Endothelial cell of umbilical vein (primary cell): ENCODE data around the gene PDHX. TPM values are rescaled to one million over a fixed set of nuclear protein-coding genes. Genes with fewer than 3 reads are reported as not detected.

Source experiments
- BruUV-seq: library from RNA; stranded (reverse); fragments of 400-500 nt; replicated peaks from 2 replicates; lab custom pipeline; 2021; lab: Mats Ljungman, UMichigan
- CTCF ChIA-PET: fragments of 300-600, 350-600 bp; sonication (Branson Sonifier 250); formaldehyde crosslinking; loops from one replicate; lab custom pipeline; 2021; ENCODE audit warnings: antibody characterized with exemption, inconsistent platforms; lab: Charles Lee
- POLR2A ChIA-PET: fragments of 300-600, 350-600 bp; sonication (Branson Sonifier 250); formaldehyde crosslinking; loops from one replicate; lab custom pipeline; 2021; ENCODE audit warnings: antibody characterized with exemption, inconsistent platforms; lab: Charles Lee
- DNase-seq: peaks from one replicate; pipeline ENCODE4 v3.0.0-alpha.2; 2011; ENCODE audit warnings: low read depth, low spot score
- FAIRE-seq: peaks from 2 replicates; lab custom pipeline; 2011; peaks lifted over from hg19 to GRCh38; lab: Jason Lieb, UNC
- H2AFZ ChIP-seq: 2 replicates; pipeline ENCODE4 v1.6.0; 2012; ENCODE audit warnings: low read depth, low read length, control low read depth, inconsistent platforms
- H3K27ac ChIP-seq: 2 replicates; pipeline ENCODE4 v1.5.1; 2011; ENCODE audit warnings: low read depth, mild to moderate bottlenecking, control low read depth, low read length, moderate library complexity; ENCODE audit not compliant: insufficient read depth
- H3K27me3 ChIP-seq, 2 experiments: 2 replicates each; pipeline versions ENCODE4 v1.6.0 to v1.6.1; 2011; ENCODE audit warnings: low read length in 2 of 2, mixed read lengths in 1 of 2; ENCODE audit not compliant: control insufficient read depth in 2 of 2, insufficient read depth in 2 of 2
- H3K36me3 ChIP-seq, 2 experiments: 2 replicates in 1 of 2; 3 replicates in 1 of 2; pipeline ENCODE4 v1.5.1; 2011; ENCODE audit warnings: low read length in 2 of 2, mild to moderate bottlenecking in 1 of 2, moderate library complexity in 1 of 2; ENCODE audit not compliant: control insufficient read depth in 2 of 2, insufficient read depth in 2 of 2; ENCODE audit errors: extremely low read depth in 1 of 2
- H3K4me1 ChIP-seq: 3 replicates; pipeline ENCODE4 v1.5.1; 2011; ENCODE audit warnings: mild to moderate bottlenecking, low read length; ENCODE audit not compliant: control insufficient read depth, insufficient read depth; ENCODE audit errors: extremely low read depth
- H3K4me2 ChIP-seq: 2 replicates; pipeline ENCODE4 v1.6.1; 2011; ENCODE audit warnings: low read length, control low read depth, mixed read lengths; ENCODE audit not compliant: insufficient read depth
- H3K4me3 ChIP-seq, 3 experiments: fragments of 200-600 bp in 1 of 3; sonication (generic), shearing (Covaris generic) in 1 of 3; replicated peaks in 1 of 3; 2 replicates each; pipeline ENCODE4 v1.5.1; 2011 to 2016; ENCODE audit warnings: control low read depth in 3 of 3, low read length in 3 of 3, mild to moderate bottlenecking in 2 of 3, inconsistent platforms in 1 of 3, low read depth in 1 of 3, moderate library complexity in 1 of 3; ENCODE audit not compliant: insufficient read depth in 1 of 3
- H3K79me2 ChIP-seq: 2 replicates; pipeline ENCODE4 v1.6.0; 2012; ENCODE audit warnings: low read length, inconsistent platforms; ENCODE audit not compliant: control insufficient read depth, insufficient read depth
- H3K9ac ChIP-seq: replicated peaks from 2 replicates; pipeline ENCODE3; 2011; ENCODE audit warnings: low read length, control low read depth; ENCODE audit not compliant: insufficient read depth; ENCODE audit errors: extremely low read depth
- H3K9me1 ChIP-seq: replicated peaks from 3 replicates; pipeline ENCODE4 v1.6.0; 2011; ENCODE audit warnings: mild to moderate bottlenecking, low read length; ENCODE audit not compliant: control insufficient read depth, insufficient read depth; ENCODE audit errors: extremely low read depth
- H3K9me3 ChIP-seq: replicated peaks from 2 replicates; pipeline ENCODE4 v1.5.1; 2012; ENCODE audit warnings: low read length, inconsistent platforms; ENCODE audit not compliant: control insufficient read depth, insufficient read depth
- H4K20me1 ChIP-seq: replicated peaks from 2 replicates; pipeline ENCODE3; 2011; ENCODE audit warnings: mild to moderate bottlenecking, low read length; ENCODE audit not compliant: control insufficient read depth, insufficient read depth; ENCODE audit errors: extremely low read depth
- CTCF ChIP-seq, 2 donors: IDR thresholded peaks; 1 replicate in 1 of 2; 2 replicates in 1 of 2; pipeline ENCODE4 v1.5.1; 2011; ENCODE audit warnings: low read length in 2 of 2, mild to moderate bottlenecking in 2 of 2, moderate library complexity in 2 of 2, control low read depth in 1 of 2, inconsistent platforms in 1 of 2, low read depth in 1 of 2; ENCODE audit not compliant: insufficient read depth in 1 of 2; ENCODE audit errors: extremely low read depth in 1 of 2
- EZH2 ChIP-seq: IDR thresholded peaks from 2 replicates; pipeline ENCODE4 v1.6.1; 2012; ENCODE audit warnings: borderline replicate concordance, low read depth, mild to moderate bottlenecking, moderate library complexity, low read length, inconsistent platforms; ENCODE audit not compliant: severe bottlenecking
- FOS ChIP-seq: IDR thresholded peaks from 2 replicates; pipeline ENCODE4 v1.6.1; 2011; ENCODE audit warnings: mild to moderate bottlenecking, low read length, moderate library complexity, borderline replicate concordance; ENCODE audit not compliant: insufficient read depth
- GATA2 ChIP-seq: IDR thresholded peaks from 2 replicates; pipeline ENCODE4 v1.7.0; 2011; ENCODE audit warnings: low read depth, mild to moderate bottlenecking, moderate library complexity, mixed read lengths, low read length; ENCODE audit not compliant: insufficient read length, insufficient read depth
- JUN ChIP-seq: IDR thresholded peaks from 2 replicates; pipeline ENCODE4 v1.6.1; 2011; ENCODE audit warnings: borderline replicate concordance, low read depth; ENCODE audit not compliant: insufficient read length, insufficient read depth
- MAX ChIP-seq: IDR thresholded peaks from 2 replicates; pipeline ENCODE4 v1.6.1; 2011; ENCODE audit not compliant: insufficient read depth, insufficient read length
- MYC ChIP-seq: IDR thresholded peaks from one replicate; pipeline ENCODE4 v1.6.1; 2011; ENCODE audit warnings: mild to moderate bottlenecking, low read depth, low read length
- POLR2A ChIP-seq: IDR thresholded peaks from 2 replicates; pipeline ENCODE4 v1.6.1; 2012; ENCODE audit warnings: low read depth, mild to moderate bottlenecking, control low read depth, low read length
- POLR2AphosphoS5 ChIP-seq: IDR thresholded peaks from 2 replicates; pipeline ENCODE4 v1.6.1; 2012; ENCODE audit warnings: low read depth, mild to moderate bottlenecking, control low read depth, low read length, moderate library complexity; ENCODE audit not compliant: insufficient read depth
- dilution Hi-C: fragments of 300-500 bp; cut with MboI; formaldehyde crosslinking; loops from one replicate; pipeline ENCODE4 v1.15.0; 2019; ENCODE audit warnings: low sequenced_read_pairs; ENCODE audit not compliant: extremely low pct_ligation_motif_present
- intact Hi-C: fragments of 100-400 bp; cut with micrococcal nuclease; formaldehyde crosslinking; loops from one replicate; pipeline ENCODE4 v1.10.0; 2022
- polyA plus RNA-seq, 4 experiments: library from polyadenylated mRNA; depleted of rRNA in 3 of 4; stranded (reverse) in 3 of 4; unstranded in 1 of 4; fragments of >200 nt; gene quantifications; 2 replicates each; pipeline versions ENCODE4 v1.2.1 to v1.2.3, GENCODE V29; 2011 to 2012; ENCODE audit warnings: missing spikeins in 1 of 4
- total RNA-seq: library from RNA; stranded (reverse); gene quantifications from 2 replicates; pipeline ENCODE4 v1.2.3, GENCODE V29; 2021

Gene PDHX
- total and polyA plus RNA-seq, 2 donors (not counting 3 experiments of a cell fraction or from before 2014, with no cell fraction given): 10.5 to 30.5 TPM

GRCh38 chr11:34970033-34970432, 53.6 kb downstream of the PDHX start:
- Histone ChIP-seq H3K79me2 (peaks cover 2% of the 10 kb centered on the region), H3K9me3 (no peaks in the 10 kb centered on the region), H3K9me1 (no peaks in the 10 kb centered on the region), H3K4me3 (no peak overlapping the region), H3K9ac (no peak overlapping the region), H2AFZ (no peak overlapping the region), H3K36me3 (peaks cover 0 to 3% of the 10 kb centered on the region in 2 experiments), H3K4me1 (peaks cover 5% of the 10 kb centered on the region), H4K20me1 (no peaks in the 10 kb centered on the region), H3K4me2 (no peak overlapping the region), H3K27me3 (no peaks in the 10 kb centered on the region), H3K27ac (no peak overlapping the region)
- dilution Hi-C loops: no loop called here
- intact Hi-C loops: loop anchor here (10.0 kb wide), 1 partner anchor 1535 kb away; no protein-coding TSS in a partner anchor
- FAIRE-seq (no peak), DNase-seq (no peak)
- no TSS peak for BruUV-seq
- TF ChIP-seq POLR2AphosphoS5 (no peak), CTCF (IDR thresholded peaks at IDR 0.05; ENCODE audit: extremely low read depth in 1 of 2, insufficient read depth in 1 of 2, low read depth in 1 of 2, low read length in 2 of 2) (no peak), JUN (no peak), MYC (no peak), FOS (no peak), EZH2 (no peak), POLR2A (no peak), MAX (no peak), GATA2 (no peak)
- ChIA-PET POLR2A (no interaction called here), CTCF (no interaction called here)
